Bronchial epithelial cell (primary cell): ENCODE data around the gene TAPT1. TPM values are rescaled to one million over a fixed set of nuclear protein-coding genes. Genes with fewer than 3 reads are reported as not detected.

Experiments used
- DNase-seq: peaks from one replicate; pipeline ENCODE4 v3.0.0-alpha.2; 2010; ENCODE audit warnings: low read depth
- FAIRE-seq: peaks from 2 replicates; lab custom pipeline; 2011; peaks lifted over from hg19 to GRCh38; lab: Jason Lieb, UNC
- H3K27me3 ChIP-seq: 2 replicates; pipeline ENCODE4 v1.5.1; 2011; ENCODE audit warnings: low read length; ENCODE audit not compliant: control insufficient read depth, insufficient read depth
- H3K36me3 ChIP-seq: 2 replicates; pipeline ENCODE4 v1.5.1; 2011; ENCODE audit warnings: low read length; ENCODE audit not compliant: control insufficient read depth, insufficient read depth
- H3K4me3 ChIP-seq: 2 replicates; pipeline ENCODE4 v1.5.1; 2011; ENCODE audit warnings: mild to moderate bottlenecking, low read depth, low read length, control low read depth
- total RNA-seq: library from RNA; depleted of rRNA; stranded (reverse); fragments of >200 nt; gene quantifications from 2 replicates; pipeline ENCODE4 v1.2.1, GENCODE V29; 2014
- TF ChIP-seq, protein P1 (sequence below): IDR thresholded peaks from 2 replicates; pipeline ENCODE4 v1.5.1; 2011; ENCODE audit warnings: mild to moderate bottlenecking, moderate library complexity, low read length, control low read depth, inconsistent platforms; ENCODE audit not compliant: insufficient read depth, severe bottlenecking

Gene TAPT1
- total RNA-seq, 1 donor from 2014 or later: 15.0 TPM

DNA sequence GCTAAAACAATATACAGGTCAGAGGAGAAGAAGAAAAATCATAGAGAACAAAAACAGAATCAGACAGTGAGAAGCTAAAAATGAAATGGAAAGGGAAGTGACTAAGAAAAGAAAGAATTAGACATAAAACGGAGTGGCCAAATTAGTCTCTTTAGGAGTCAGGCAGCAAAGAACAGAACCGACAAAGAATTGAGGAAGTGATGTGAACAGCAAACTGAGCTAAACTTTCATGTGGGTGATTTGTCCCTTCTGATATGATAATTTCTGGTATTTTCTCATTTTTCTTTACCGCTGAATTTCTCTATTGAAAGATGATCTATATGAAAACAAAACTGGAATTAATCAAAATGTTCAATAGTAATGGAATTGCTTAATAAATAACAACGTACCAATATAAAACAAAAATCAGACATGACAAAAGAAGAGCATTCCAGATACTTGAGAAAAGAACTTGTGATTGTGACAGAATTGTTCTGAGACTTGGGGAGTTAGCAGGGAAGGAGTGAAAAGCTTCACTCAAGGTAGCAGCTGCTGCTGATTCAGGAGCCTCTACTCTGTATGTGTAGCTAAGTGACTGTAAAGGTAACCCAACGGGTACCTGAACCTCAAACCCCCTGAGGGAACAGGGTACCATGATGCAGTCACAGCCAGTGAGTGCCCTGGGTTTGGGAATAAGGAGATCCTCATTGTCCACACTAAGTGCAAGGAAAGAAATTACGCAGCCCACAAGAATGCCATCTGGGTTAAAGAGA is 8.8 kb downstream of the TAPT1 start:
- TF ChIP-seq, protein P1, sequence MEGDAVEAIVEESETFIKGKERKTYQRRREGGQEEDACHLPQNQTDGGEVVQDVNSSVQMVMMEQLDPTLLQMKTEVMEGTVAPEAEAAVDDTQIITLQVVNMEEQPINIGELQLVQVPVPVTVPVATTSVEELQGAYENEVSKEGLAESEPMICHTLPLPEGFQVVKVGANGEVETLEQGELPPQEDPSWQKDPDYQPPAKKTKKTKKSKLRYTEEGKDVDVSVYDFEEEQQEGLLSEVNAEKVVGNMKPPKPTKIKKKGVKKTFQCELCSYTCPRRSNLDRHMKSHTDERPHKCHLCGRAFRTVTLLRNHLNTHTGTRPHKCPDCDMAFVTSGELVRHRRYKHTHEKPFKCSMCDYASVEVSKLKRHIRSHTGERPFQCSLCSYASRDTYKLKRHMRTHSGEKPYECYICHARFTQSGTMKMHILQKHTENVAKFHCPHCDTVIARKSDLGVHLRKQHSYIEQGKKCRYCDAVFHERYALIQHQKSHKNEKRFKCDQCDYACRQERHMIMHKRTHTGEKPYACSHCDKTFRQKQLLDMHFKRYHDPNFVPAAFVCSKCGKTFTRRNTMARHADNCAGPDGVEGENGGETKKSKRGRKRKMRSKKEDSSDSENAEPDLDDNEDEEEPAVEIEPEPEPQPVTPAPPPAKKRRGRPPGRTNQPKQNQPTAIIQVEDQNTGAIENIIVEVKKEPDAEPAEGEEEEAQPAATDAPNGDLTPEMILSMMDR: no peak

DNA sequence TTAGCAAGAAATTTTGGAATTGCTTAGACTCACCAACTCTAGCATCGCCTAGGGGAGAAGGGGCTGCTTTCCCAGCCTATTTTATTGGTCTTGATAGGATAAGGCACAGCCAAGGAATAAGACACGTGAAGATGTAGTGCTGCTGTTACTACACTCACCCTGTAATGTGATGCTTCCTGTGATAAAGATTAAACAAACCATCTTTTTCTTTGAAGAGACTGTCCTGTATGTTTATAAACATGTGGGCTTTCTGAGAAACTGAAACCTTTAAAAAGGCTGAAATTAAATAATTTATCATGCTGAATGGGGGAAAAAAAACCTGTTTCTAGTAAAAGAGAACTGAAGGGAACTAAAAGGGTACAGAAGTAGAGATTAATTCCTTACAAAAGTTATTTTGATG is 13.2 kb downstream of the TAPT1 start:
- TF ChIP-seq, protein P1: no peak
- DNase-seq (no peak), FAIRE-seq (no peak)
- H3K4me3 ChIP-seq: no peak overlapping the region
- H3K36me3 ChIP-seq: peaks cover 2% of the 10 kb centered on the region
- no peaks in the 10 kb centered on the region for H3K27me3 ChIP-seq

More for the DNA sequence above, 8.8 kb downstream of the TAPT1 start:
- no peaks in the 10 kb centered on the region for H3K27me3 ChIP-seq
- no peak for DNase-seq
- peaks cover 2% of the 10 kb centered on the region for H3K36me3 ChIP-seq
- FAIRE-seq: no peak
- no peak overlapping the region for H3K4me3 ChIP-seq

DNA sequence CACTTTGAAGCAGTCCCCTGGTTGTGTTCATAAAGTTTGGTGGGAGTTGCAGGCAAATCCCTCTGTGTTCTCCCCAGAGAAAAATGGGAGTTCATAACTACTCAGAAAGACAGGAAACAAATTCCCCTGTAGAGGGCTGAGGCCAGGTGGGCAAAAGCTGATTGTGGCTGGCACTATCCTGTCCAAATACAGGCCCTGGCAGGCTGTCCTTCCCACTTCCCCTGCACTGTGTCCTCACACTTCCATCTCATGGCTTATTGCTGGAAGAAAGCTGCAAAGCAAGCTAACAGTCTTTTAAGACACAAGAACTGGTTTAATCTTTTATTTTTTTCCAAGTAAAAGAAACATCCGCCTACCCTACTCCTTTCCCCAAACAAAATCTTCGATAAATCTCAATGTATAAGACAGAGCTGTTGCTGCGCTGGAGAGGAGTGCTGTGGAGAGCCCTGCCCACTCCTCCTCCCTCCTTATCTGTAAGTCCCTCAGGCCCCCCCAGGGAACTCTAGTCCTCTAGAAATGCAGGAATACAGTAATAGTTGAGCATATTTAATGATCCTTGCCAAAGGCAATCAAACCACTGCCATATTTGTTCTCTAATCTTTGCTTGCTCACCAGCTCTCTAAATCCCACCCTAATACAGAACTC is 14.0 kb downstream of the TAPT1 start:
- DNase-seq (no peak), FAIRE-seq (no peak)
- Histone ChIP-seq H3K4me3 (no peak overlapping the region), H3K27me3 (no peaks in the 10 kb centered on the region), H3K36me3 (peaks cover 2% of the 10 kb centered on the region)
- TF ChIP-seq, protein P1: no peak

DNA sequence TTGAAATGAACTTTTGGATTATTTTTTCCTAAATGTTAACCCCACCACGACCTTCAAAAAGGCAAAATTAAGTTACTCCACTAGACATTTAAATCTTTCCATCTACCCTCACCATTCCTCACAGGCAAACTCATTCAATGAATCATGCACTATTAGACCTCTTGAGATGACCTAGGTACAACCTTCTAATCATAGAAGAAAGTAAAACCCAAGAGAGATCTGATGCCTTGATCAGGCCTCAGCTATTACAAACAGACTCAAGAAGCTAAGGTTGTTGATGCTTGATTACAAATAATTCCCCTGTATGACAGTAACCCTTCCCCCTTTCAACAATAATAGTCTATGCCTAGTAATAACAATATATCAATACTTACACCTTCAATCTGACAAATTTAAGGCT is 18.9 kb downstream of the TAPT1 start:
- TF ChIP-seq, protein P1: no peak
- DNase-seq: no peak
- no peaks in the 10 kb centered on the region for H3K27me3 ChIP-seq
- H3K36me3 ChIP-seq: peaks cover 1% of the 10 kb centered on the region
- no peak for FAIRE-seq
- H3K4me3 ChIP-seq: no peak overlapping the region

DNA sequence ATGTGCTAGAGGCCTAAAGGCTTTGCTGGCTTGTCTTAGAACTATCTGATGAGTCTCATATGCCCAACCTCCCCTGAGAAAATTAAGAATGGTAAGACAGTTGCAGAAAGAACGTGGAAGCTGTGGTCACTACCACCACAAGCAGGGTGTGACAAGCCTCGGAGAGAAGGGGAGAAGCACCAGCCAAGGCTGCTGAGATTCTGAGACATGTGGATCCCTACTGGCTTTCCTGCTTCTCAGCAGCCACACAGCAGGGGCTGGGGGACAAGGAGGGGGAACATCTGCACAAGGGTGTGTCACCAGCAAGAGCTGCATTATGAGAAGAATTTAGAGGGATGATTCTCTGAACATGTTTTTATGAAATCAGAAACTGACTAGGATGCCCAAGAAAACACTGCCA is 19.4 kb downstream of the TAPT1 start:
- Histone ChIP-seq H3K36me3 (peaks cover 1% of the 10 kb centered on the region), H3K4me3 (no peak overlapping the region), H3K27me3 (no peaks in the 10 kb centered on the region)
- FAIRE-seq (no peak), DNase-seq (no peak)
- TF ChIP-seq, protein P1: no peak
